GM19452 (cell line): Measurements from ENCODE around the gene TEX2.
"Not testable (repeated sequence)": the region's sequence is repeated elsewhere in the genome, so short reads cannot be mapped to it uniquely, and the experiment has no call there.

Experiments used
- ATAC-seq: cut with Tn5 transposase; IDR thresholded peaks from one replicate; pipeline ENCODE4 v1.9.1; 2021; ENCODE audit not compliant: unreplicated experiment

The TEX2 gene

GRCh38 chr17:64240261-64240740 is 22.8 kb downstream of the TEX2 start:
- ATAC-seq, result no peak

- not testable (repeated sequence) for ATAC-seq
These were observed 24.6 kb downstream of the TEX2 start for GRCh38 chr17:64238449-64238848.

GRCh38 chr17:64236827-64237403 is 26.1 kb downstream of the TEX2 start:
- no peak for ATAC-seq

GRCh38 chr17:64234961-64235360 is 28.1 kb downstream of the TEX2 start:
- ATAC-seq, result no peak

GRCh38 chr17:64232466-64233262 is 30.4 kb downstream of the TEX2 start:
- ATAC-seq, result no peak

GRCh38 chr17:64231567-64232141 is 31.4 kb downstream of the TEX2 start:
- no peak for ATAC-seq

GRCh38 chr17:64230791-64231408 is 32.2 kb downstream of the TEX2 start:
- no peak for ATAC-seq

- ATAC-seq, result no peak
These were observed 33.0 kb downstream of the TEX2 start for GRCh38 chr17:64229815-64230728.

GRCh38 chr17:64226132-64226531 is 36.9 kb downstream of the TEX2 start:
- no peak for ATAC-seq

- ATAC-seq, result no peak
These were observed 37.6 kb downstream of the TEX2 start for GRCh38 chr17:64225410-64225809.

GRCh38 chr17:64223931-64224629 is 39.0 kb downstream of the TEX2 start:
- no peak for ATAC-seq

GRCh38 chr17:64223283-64223682 is 39.8 kb downstream of the TEX2 start:
- no peak for ATAC-seq

GRCh38 chr17:64221679-64222078 is 41.4 kb downstream of the TEX2 start:
- no peak for ATAC-seq

- ATAC-seq, result not testable (repeated sequence)
These were observed 42.5 kb downstream of the TEX2 start for GRCh38 chr17:64220604-64221003.

- no peak for ATAC-seq
These were observed 43.5 kb downstream of the TEX2 start for GRCh38 chr17:64219571-64219970.

- ATAC-seq, result no peak
These were observed 45.0 kb downstream of the TEX2 start for GRCh38 chr17:64218066-64218465.

- ATAC-seq, result no peak
These were observed 45.8 kb downstream of the TEX2 start for GRCh38 chr17:64217249-64217691.

GRCh38 chr17:64216338-64217248 is 46.5 kb downstream of the TEX2 start:
- ATAC-seq, result no peak

GRCh38 chr17:64216000-64216337 is 47.1 kb downstream of the TEX2 start:
- no peak for ATAC-seq
